GM21367 (cell line): ENCODE results near the gene PFDN5.
A peak's percentile ranks its signal among the peaks of the same experiment; 100 is the strongest.
"Not testable (repeated sequence)": the region's sequence is repeated elsewhere in the genome, so short reads cannot be mapped to it uniquely, and the experiment has no call there.

ENCODE experiments used
- ATAC-seq: cut with Tn5 transposase; IDR thresholded peaks from one replicate; pipeline ENCODE4 v1.9.1; 2021; ENCODE audit not compliant: unreplicated experiment

Gene PFDN5

GRCh38 chr12:53286448-53286847 lies 8.9 kb upstream of the PFDN5 start:
- no peak for ATAC-seq

DNA sequence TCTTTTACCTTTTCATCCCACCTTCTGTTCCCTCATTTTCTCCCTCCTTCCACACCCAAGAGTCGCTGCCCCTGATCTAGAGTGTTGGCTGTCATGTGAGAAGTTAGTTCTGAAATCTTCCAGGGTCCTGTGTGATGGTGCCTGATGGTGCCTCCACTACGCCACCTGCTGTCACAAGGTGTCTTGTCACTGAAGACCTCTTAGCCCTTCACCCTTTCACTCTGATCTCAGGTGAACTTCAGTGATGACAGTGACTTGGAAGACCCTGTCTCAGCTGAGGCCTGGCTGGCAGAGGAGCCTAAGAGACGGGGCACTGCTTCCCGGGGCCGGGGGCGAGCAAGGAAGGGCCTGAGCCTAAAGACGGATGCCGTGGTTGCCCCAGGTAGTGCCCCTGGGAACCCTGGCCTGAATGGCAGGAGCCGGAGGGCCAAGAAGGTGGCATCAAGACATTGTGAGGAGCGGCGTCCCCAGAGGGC lies 7.6 kb upstream of the PFDN5 start:
- ATAC-seq: no peak

DNA sequence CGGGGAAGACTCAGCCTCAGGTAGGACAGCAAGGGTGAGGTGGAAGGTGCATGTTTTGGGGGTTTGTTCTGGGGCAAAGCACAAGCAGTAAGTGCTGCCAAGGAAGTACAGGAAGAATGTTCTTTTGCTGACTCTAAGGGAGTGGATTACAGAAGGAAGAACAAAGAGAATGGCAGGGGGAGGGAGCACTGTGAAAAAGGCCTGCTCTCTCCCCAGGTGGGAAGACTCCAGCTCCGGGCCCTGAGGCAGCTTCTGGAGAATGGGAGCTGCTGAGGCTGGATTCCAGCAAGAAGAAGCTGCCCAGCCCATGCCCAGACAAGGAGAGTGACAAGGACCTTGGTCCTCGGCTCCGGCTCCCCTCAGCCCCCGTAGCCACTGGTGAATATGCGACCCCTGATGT lies 7.0 kb upstream of the PFDN5 start:
- ATAC-seq: no peak

DNA sequence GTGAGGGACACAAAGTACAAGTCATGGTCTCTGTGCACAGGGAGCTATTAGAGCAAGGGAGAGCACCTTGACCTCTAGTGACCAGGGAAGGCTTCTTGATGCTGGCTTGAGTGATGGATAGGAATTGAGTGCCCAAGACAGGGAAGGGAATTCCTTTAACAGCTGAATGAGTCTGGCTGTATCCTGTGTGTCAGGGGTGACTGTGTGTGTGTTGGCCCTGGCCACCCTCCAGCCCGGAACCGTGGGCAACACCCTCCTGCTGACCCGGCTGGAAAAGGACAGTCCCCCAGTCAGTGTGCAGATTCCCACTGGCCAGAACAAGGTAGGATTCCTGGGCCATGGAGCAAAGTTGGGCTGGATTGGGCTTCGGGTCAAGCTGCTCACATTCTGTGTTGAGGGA lies 5.5 kb upstream of the PFDN5 start:
- ATAC-seq: no peak

DNA sequence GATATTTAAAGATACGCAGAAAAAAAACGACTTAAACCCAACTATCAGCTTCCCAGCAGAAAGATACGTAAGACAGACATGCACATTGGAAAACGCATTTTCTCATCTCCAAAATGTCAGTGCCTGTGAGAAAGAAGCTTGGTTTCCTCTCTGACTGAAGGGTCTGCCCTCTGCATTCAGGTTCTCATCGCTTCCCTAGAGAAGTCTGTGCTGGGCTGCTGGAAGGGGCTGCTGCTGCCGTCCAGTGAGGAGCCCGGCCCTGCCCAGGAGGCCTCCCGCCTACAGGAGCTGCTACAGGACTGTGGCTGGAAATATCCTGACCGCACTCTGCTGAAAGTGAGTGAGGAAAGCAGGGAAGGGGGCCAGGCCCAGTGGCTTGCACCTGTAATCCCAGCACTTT lies 4.7 kb upstream of the PFDN5 start:
- ATAC-seq: no peak

DNA sequence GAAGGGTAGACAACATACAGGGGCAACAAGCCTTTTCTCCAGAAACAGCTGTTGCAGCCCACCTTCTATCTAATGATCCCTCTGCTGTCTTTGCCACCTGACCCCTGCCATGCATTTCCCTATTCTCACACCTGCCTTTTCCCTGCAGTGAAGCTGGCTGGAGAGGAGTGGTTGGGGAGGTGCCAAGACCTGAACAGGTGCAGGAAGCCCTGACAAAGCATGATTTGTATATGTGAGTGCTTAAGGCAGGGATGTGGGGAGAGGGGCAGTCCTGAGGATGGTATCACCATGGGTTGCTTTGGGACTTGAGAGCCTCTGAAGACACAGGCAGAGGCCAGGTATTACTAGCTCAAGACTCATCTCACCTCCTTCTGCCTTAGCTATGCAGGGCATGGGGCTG lies 2.9 kb upstream of the PFDN5 start:
- ATAC-seq: no peak

DNA sequence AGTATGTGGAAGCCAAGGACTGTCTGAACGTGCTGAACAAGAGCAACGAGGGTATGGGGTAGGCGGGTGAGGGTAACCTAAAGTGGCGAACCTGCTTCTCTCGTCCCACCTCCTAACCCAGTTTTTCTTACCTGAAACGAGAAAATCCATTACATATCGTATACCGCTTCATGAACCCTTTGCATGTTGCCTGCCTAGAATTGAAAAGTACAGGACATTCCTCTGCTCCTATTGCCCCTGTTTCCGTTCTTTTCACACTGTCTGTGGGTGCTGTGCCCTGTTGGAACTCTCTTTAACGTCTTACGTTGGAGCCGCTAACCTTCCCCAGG lies 513 bp downstream of the PFDN5 start:
- no peak for ATAC-seq

- ATAC-seq: not testable (repeated sequence)
These were observed 1.8 kb downstream of the PFDN5 start for GRCh38 chr12:53297106-53297505.

- no peak for ATAC-seq
These were observed 2.8 kb downstream of the PFDN5 start for GRCh38 chr12:53298164-53298563.

DNA sequence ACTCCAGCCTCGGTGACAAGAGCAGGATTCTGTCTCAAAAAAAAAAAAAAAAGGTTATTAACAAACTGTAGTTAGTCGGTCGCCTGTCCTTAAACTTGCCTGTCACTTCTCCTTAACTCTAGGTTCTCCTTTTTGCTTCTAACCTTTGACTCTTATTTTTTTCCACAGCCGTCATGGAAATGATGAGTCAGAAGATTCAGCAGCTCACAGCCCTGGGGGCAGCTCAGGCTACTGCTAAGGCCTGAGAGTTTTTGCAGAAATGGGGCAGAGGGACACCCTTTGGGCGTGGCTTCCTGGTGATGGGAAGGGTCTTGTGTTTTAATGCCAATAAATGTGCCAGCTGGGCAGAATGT lies 3.7 kb downstream of the PFDN5 start:
- no peak for ATAC-seq

GRCh38 chr12:53299454-53300180 lies 4.3 kb downstream of the PFDN5 start, which contains the start of gene MYG1:
Gene MYG1, plus strand, starts transcription at chr12:53299695. Its CDS starts 43 bp downstream, at chr12:53299738.
- peak; percentile 56 for ATAC-seq

DNA sequence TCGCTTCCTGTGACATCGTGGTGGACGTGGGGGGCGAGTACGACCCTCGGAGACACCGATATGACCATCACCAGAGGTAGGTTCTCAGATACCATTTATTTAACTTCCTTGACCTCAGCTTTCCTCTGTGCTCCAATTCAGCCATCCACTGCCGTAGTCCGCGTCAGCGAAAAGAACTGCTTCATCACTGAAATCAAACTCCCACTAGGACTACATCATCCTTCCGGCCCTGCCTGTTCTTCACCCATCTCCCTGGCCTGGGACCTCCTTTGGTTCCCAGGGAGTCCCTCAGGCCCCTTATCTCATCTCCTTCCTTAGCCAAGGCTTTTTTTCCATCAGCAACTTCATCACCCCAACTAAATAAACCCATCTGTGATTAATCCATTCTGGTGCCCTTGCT lies 4.8 kb downstream of the PFDN5 start:
- ATAC-seq: no peak

DNA sequence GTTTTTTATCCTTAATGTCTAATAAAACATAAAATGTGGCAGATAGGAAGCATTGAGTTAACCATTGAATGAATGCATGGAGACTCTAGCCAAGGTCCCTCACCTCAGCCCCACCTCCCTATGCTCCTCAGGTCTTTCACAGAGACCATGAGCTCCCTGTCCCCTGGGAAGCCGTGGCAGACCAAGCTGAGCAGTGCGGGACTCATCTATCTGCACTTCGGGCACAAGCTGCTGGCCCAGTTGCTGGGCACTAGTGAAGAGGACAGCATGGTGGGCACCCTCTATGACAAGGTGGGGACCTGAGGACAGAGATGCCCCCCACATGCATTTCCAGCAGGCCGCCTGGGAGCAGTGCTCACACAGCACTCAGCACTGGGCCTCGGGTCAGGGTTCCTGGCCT lies 7.6 kb downstream of the PFDN5 start:
- no peak for ATAC-seq

DNA sequence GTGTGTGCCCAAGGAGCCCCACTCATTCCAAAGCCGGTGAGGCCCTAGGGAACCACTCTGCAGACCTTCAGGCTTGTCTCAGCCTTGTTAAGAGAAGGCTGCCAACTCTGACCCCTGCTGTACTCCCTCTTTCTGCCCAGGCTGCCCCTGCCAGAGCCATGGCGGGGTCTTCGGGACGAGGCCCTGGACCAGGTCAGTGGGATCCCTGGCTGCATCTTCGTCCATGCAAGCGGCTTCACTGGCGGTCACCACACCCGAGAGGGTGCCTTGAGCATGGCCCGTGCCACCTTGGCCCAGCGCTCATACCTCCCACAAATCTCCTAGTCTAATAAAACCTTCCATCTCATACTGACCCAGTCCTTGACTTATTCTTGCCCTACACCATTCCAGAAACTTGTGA lies 11.5 kb downstream of the PFDN5 start:
- ATAC-seq: no peak

DNA sequence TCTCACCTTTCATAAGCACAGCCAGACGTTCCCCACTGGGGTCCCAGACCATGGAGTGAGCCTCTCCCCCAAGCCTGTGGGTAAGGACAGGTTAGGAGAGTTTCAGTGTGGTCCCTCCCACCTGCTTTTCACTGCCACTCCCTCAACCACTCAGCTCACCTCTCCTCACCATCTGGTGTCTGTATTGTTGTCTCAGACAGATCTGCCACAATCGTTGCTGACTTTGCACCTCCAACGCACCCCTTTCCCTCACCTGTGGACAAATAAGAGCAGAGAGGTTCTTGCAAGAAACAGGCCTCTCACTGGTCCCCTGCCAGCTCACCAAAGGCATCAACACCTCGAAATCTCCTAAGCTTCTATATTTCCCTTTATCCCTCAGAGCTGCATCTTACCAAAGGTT lies 12.9 kb downstream of the PFDN5 start:
- no peak for ATAC-seq

- ATAC-seq: no peak
These were observed 18.7 kb downstream of the PFDN5 start for GRCh38 chr12:53313996-53314395.

DNA sequence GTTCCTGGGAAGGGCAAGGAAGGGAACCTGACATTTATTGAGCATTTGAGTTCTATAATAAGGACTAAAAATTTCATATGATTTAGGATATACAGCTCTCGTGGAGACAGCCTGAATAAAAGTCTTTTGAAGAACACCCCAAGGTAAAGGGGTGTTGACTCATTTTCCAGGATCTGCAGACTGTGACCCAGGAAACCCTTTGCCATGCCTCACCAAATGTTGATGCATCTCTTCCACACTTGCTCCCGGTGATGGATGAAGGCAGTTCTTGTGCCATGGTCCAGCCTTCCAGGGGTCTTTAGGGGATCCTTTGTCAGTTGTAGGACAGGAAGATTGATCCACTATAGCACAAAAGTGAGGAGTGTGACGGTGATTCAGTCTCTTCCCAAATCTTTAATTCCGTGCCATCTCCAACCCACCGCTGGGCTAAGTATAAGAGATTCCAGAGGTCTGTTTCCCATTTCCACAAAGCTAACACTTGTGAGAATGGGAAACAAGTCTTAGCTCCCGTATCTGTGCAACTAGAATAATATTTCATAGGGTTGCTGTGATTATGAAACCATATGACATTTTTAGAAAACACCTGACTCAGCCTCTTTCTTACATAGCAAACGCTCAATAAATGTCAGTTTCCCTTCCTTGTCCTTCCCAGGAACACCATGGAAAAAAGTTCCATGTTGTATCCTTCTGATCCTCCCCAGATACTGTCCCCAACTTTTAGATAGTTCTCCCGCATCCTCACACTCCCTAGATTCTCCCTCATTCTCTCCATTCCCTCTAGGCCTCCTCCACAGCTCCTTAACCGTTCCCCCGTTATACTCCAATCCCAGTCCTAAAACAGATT lies 25.2 kb downstream of the PFDN5 start:
- no peak for ATAC-seq

- ATAC-seq: peak; percentile 19
These were observed 28.9 kb downstream of the PFDN5 start for GRCh38 chr12:53324113-53324778.

- ATAC-seq: peak; percentile 41
These were observed 29.6 kb downstream of the PFDN5 start for GRCh38 chr12:53324779-53325510.

DNA sequence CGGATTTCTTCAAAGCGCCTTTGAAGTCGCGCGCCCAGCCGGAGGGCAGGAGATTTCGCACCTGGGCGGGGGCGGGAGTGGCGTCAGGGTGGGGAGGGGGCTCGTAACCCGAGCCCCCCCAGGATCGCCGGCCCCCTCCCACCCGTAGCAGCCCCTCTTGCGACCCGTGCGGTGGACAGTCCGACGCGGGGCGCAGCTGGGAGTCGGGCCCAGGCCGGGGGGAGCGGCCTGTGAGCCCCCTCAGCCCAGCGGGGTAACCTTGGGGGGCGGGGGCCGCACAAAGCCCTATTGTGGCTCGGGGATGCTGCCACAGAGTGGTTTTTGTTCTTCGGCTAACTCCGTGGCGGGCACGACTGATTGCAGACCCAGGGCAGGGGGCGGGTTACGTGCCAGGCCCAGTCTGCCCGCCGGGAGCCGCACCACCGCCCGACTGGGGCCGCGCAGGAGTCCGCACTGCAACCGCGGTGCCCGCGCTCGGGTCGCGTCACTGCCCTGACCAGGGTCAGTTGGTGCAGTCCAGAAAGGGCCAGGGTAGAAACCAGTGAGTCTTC lies 30.2 kb downstream of the PFDN5 start:
- ATAC-seq: no peak
